Sigmoid colon (tissue), 7 donors: ENCODE measurements around the gene PTGDS. TPM values are rescaled to one million over a fixed set of nuclear protein-coding genes. Genes with fewer than 3 reads are reported as not detected.

Source experiments
- DNase-seq: peaks from one replicate; pipeline ENCODE4 v3.0.0-alpha.2; 2019
- H3K27ac ChIP-seq, 4 donors: fragments of 200-600 bp; sonication (generic); one replicate each; pipeline ENCODE4 v1.5.1; 2016 to 2019; ENCODE audit warnings: mild to moderate bottlenecking in 1 of 4
- H3K27me3 ChIP-seq, 3 donors: fragments of 200-600 bp; sonication (generic); one replicate each; pipeline ENCODE4 v1.5.1; 2019; ENCODE audit warnings: mild to moderate bottlenecking in 1 of 3
- H3K36me3 ChIP-seq, 4 donors: fragments of 200-600 bp; sonication (generic); one replicate each; pipeline ENCODE4 v1.5.1; 2016 to 2019
- H3K4me1 ChIP-seq, 4 donors: fragments of 200-600 bp; sonication (generic); one replicate each; pipeline ENCODE4 v1.5.1; 2017 to 2019
- H3K4me3 ChIP-seq, 4 donors: fragments of 200-600 bp; sonication (generic); one replicate each; pipeline ENCODE4 v1.5.1; 2017 to 2019; ENCODE audit warnings: mild to moderate bottlenecking in 2 of 4, moderate library complexity in 1 of 4
- H3K9me3 ChIP-seq, 4 donors: fragments of 200-600 bp in 3 of 4; sonication (generic) in 3 of 4; one replicate each; pipeline versions ENCODE4 v1.5.1 to v1.6.1; 2013 to 2019
- EP300 ChIP-seq, 4 donors: sonication (generic); formaldehyde crosslinking; IDR thresholded peaks; one replicate each; pipeline ENCODE4 v1.6.1; 2017; ENCODE audit warnings: antibody characterized with exemption in 4 of 4
- POLR2A ChIP-seq, 2 donors: fragments of 450-650 bp; IDR thresholded peaks; one replicate each; pipeline ENCODE4 v1.6.1; 2016; ENCODE audit warnings: antibody characterized with exemption in 2 of 2, mild to moderate bottlenecking in 2 of 2, moderate library complexity in 2 of 2
- POLR2AphosphoS5 ChIP-seq, 4 donors: sonication (generic); formaldehyde crosslinking; IDR thresholded peaks; one replicate each; pipeline ENCODE4 v1.6.1; 2017; ENCODE audit warnings: antibody characterized with exemption in 4 of 4
- WGBS, 2 donors: extraction: QIAGEN DNeasy Blood & Tissue Kit; methylation state at CpG; one replicate each; pipeline ENCODE4 v1.1.7; 2013; 5-methylcytosine and 5-hydroxymethylcytosine counted together
- intact Hi-C: fragments of 100-400 bp; cut with DNase I; formaldehyde crosslinking; loops from one replicate; pipeline ENCODE4 v1.15.1; 2023
- polyA plus RNA-seq, 3 donors: library from polyadenylated mRNA; stranded (reverse); fragments of 200-250 nt; gene quantifications; one replicate each; pipeline ENCODE4 v1.2.3, GENCODE V29; 2013
- total RNA-seq, 4 donors: library from RNA; depleted of rRNA; stranded (reverse); fragments of >200 nt; gene quantifications; one replicate each; pipeline ENCODE4 v1.1.0, GENCODE V29; 2016
- TF ChIP-seq, protein P1 (sequence below), 4 experiments: fragments of 450-650 bp in 3 of 4; fragments of 200-600 bp in 1 of 4; IDR thresholded peaks; one replicate each; pipeline ENCODE4 v1.5.1; 2016 to 2019; ENCODE audit warnings: antibody characterized with exemption in 4 of 4, mild to moderate bottlenecking in 3 of 4, moderate library complexity in 2 of 4
- donor health status: healthy with polysubstance abuse.
- donor health status: Bipolar disorder and iron deficiency.
- donor health status: healthy.

The PTGDS gene
- total and polyA plus RNA-seq, 7 donors: 8.3 to 218 (median 28.5) TPM

DNA sequence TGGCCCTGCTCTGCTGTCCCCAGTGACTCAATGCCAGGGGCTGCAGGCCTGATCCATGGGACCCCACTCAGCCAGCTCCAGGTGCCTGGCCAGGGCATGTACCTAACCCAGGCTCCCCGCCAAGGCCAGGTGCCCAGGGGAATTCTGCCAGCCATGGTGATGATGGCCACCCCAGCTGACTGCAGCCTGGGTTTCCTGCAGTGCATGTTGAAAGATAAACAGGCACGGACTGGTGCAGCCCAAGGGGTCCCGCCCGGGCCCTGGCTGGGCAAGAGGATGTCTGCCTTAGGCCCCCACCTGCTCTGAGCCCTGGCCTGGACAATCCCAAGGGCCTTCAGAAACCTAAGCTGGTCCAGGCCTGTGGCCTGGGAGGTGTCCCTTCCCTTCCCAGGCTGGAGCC, 49.5 kb downstream of the PTGDS start:
- peaks cover 0 to 36% (median 35%) of the 10 kb centered on the region in 4 donors for H3K4me1 ChIP-seq
- DNase-seq: no peak
- no peak for TF ChIP-seq POLR2AphosphoS5 (IDR thresholded peaks at IDR 0.05)
- TF ChIP-seq, protein P1, sequence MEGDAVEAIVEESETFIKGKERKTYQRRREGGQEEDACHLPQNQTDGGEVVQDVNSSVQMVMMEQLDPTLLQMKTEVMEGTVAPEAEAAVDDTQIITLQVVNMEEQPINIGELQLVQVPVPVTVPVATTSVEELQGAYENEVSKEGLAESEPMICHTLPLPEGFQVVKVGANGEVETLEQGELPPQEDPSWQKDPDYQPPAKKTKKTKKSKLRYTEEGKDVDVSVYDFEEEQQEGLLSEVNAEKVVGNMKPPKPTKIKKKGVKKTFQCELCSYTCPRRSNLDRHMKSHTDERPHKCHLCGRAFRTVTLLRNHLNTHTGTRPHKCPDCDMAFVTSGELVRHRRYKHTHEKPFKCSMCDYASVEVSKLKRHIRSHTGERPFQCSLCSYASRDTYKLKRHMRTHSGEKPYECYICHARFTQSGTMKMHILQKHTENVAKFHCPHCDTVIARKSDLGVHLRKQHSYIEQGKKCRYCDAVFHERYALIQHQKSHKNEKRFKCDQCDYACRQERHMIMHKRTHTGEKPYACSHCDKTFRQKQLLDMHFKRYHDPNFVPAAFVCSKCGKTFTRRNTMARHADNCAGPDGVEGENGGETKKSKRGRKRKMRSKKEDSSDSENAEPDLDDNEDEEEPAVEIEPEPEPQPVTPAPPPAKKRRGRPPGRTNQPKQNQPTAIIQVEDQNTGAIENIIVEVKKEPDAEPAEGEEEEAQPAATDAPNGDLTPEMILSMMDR (IDR thresholded peaks at IDR 0.05): no peak
- no peak for TF ChIP-seq EP300 (IDR thresholded peaks at IDR 0.05)
- TF ChIP-seq POLR2A (IDR thresholded peaks at IDR 0.05): no peak
- peak overlapping the region in 1 of 4 donors; percentile 59 for H3K4me3 ChIP-seq
- intact Hi-C loops: loop anchor here (2.0 to 5.0 kb wide), 2 partner anchors 30 to 40 kb away; partner anchors contain the start of gene CLIC3
- H3K36me3 ChIP-seq: no peaks in the 10 kb centered on the region
- H3K9me3 ChIP-seq: no peaks in the 10 kb centered on the region
- WGBS, 2 donors: 55 to 73% methylated on average over 4 of the region's 4 CpGs
- H3K27ac ChIP-seq: peak overlapping the region in 3 of 4 donors; percentile 36 to 60 (median 59)
- H3K27me3 ChIP-seq: no peaks in the 10 kb centered on the region

DNA sequence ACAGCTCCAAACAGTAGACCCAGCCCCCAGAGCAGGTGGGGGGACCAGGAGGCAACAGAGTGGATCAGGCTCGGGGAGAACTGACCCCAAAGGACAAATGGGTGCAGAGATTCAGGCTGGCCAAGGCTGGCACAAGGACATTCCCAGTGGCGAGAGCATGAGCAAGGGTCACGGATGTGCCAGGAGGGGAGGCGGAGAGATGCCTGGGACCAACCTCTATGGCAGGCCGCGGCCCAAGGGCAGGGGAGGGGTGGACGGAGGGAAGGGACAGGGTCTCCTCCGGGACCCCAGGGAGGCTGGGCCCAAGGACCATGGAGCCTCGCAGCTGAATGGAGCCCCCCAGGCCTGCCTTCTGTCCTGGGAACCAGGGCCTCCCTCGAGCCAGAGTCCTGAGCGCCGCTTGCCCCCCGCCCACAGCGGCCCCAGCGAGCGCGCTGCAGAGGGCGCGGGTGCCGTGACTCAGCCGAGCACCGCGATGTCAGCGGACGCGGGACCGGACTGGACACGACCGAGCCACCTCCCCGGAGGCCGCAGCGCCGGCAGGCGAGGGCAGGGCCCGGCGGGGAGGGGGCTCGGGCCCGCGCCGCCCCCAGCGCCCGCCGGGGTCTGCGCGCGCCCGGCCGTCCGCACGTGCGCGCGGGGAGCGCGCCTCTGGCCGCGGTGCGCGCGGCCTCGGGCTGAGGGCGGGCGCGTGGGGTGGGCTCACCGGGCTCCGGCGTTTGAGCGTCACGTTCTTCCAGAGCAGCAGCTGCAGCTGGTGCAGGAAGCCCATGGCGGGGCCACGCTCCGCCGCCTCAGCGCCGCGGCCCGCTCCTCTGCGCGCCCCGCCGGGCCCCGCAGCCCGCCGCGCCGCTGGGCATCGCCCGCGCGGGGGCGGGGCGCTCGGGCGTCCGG, 50.3 kb downstream of the PTGDS start, which contains the start of gene ABCA2:
Gene ABCA2, minus strand, starts transcription at position 869 of the 894 bp plus-strand sequence. Its CDS starts 97 bp downstream, at position 772.
- intact Hi-C loops: loop anchor here (2.0 to 5.0 kb wide), 3 partner anchors 31 to 83 kb away; partner anchors contain the start of genes C8G, CLIC3 and FBXW5
- peak within 1 kb of the TSS; percentile 61 to 73 (median 62) for H3K27ac ChIP-seq
- no peaks in the 10 kb centered on the region for H3K36me3 ChIP-seq
- H3K4me3 ChIP-seq: peak within 1 kb of the TSS; percentile 44 to 67 (median 61)
- DNase-seq: no peak
- no peaks in the 10 kb centered on the region for H3K27me3 ChIP-seq
- WGBS, 2 donors: 3 to 5% methylated on average over 95 of the region's 95 CpGs
- H3K4me1 ChIP-seq: peaks cover 0 to 36% (median 35%) of the 10 kb centered on the region in 4 donors
- H3K9me3 ChIP-seq: no peaks in the 10 kb centered on the region
- no peak for TF ChIP-seq POLR2AphosphoS5 (IDR thresholded peaks at IDR 0.05)

DNA sequence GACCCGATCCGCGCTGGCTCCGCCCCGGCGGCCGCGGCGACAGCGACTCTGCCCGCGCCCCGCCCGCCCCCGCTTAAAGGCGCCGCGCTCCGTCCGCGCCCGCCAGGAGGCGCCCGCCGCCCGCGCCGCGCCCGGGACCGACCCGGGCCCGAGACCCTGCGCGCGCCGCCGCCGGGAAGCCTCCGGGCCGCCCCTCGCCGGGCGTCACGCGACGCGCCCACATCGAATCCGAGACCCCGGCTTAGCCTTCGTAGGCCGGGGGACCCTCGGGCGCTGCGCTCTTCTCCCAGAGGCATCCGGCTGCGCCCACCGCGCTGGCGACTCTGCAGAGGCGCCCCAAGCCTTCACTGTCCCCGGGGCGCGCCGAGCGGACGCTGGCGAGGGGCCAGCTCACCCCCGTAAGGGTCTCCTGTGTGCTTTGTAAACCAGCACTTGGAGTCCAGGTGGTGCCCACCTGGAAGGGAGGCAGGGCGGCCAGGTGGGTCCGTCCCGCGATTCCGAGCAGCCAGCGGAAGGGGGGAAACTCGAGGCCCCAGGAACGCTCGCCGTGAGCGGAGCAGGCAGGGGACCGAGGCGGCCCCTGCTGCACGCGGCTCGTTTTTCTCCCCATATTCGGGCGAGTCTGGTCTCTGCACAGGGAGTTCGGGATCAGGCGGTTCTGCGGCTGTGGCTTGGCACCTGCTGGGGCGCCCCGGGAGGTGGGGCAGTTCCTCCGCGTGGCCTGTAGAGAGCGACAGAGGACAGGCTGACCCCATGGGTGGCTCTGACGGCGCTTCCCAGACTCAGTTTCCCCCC, 51.2 kb downstream of the PTGDS start:
- Histone ChIP-seq H3K4me3 (peak overlapping the region; percentile 44 to 67 (median 61)), H3K4me1 (peaks cover 0 to 36% (median 35%) of the 10 kb centered on the region in 4 donors), H3K27me3 (no peaks in the 10 kb centered on the region), H3K36me3 (no peaks in the 10 kb centered on the region), H3K27ac (peak overlapping the region; percentile 61 to 73 (median 62)), H3K9me3 (no peaks in the 10 kb centered on the region)
- intact Hi-C loops: loop anchor here (2.0 to 5.0 kb wide), 2 partner anchors 39 to 84 kb away; partner anchors contain the start of genes C8G and FBXW5
- 0% methylated on average over 98 of the region's 98 CpGs for WGBS, 2 donors
- DNase-seq: no peak
- no peak for TF ChIP-seq POLR2AphosphoS5 (IDR thresholded peaks at IDR 0.05)
- TF ChIP-seq POLR2A (IDR thresholded peaks at IDR 0.05): no peak
- TF ChIP-seq EP300 (IDR thresholded peaks at IDR 0.05): no peak

DNA sequence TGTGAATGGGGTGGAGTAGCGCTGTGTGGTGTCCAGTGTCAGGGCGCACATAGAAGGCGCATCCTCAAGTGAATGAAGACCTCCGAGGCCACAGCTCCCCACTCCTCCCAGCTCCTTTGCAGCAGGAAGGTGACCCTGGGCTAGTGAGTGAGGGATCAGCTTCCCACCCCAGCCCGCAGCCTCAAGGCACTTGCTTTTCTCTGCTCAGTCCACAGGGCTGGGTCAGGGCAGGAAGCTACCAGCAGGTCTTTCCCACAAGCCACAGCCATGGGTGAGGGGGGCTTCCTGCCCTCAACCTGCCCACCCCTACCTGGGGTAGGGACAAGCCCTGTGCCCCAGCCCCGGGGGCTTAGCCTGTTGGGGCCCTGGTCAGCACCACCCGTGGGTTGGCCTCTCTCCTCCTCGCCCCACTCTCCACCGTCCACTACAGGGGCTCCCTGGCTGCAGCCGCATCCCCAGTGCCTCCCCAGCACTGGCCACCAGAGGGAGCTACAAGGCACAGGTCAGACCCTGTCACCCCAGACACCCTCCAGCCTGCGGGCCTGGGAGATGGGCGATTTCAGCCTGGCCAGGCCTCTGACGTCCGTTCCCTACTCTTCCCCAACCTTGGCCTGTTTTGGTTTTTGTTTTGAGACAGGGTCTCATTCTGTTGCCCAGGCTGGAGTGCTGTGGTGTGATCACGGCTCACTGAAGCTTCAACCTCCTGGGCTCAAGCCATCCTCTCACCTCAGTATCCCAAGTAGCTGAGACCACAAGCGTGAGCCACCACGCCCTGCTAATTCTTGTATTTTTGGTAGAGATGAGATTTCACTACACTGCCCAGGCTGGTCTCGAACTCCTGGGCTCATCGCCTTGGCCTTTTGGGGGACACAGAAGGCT, 52.0 kb downstream of the PTGDS start:
- intact Hi-C loops: loop anchor here (2.0 to 5.0 kb wide), 2 partner anchors 38 to 84 kb away; partner anchors contain the start of genes C8G and FBXW5
- DNase-seq: peak; percentile 84
- H3K27ac ChIP-seq: peak overlapping the region in 2 of 4 donors; percentile 3 to 61
- H3K27me3 ChIP-seq: peaks cover 0 to under 1% (median 0%) of the 10 kb centered on the region in 3 donors
- H3K9me3 ChIP-seq: no peaks in the 10 kb centered on the region
- WGBS, 2 donors: 17 to 25% methylated on average over 19 of the region's 19 CpGs
- H3K4me1 ChIP-seq: peaks cover 0 to 36% (median 35%) of the 10 kb centered on the region in 4 donors
- TF ChIP-seq, protein P1 (IDR thresholded peaks at IDR 0.05): peak; percentile 68 to 93 (median 86)
- TF ChIP-seq POLR2A (IDR thresholded peaks at IDR 0.05) (no peak), POLR2AphosphoS5 (IDR thresholded peaks at IDR 0.05) (no peak), EP300 (IDR thresholded peaks at IDR 0.05) (no peak)
- H3K36me3 ChIP-seq: no peaks in the 10 kb centered on the region
- peak overlapping the region in 3 of 4 donors; percentile 59 to 67 (median 63) for H3K4me3 ChIP-seq
